Fibroblast of mammary gland (primary cell): Measurements from ENCODE around the gene FYCO1.
A peak's percentile ranks its signal among the peaks of the same experiment; 100 is the strongest.

Experiments used
- DNase-seq: peaks from one replicate; pipeline ENCODE4 v3.0.0-alpha.2; 2010; ENCODE audit warnings: low read depth
- H3K4me3 ChIP-seq: 2 replicates; pipeline ENCODE4 v1.5.1; 2011; ENCODE audit warnings: low read depth, mild to moderate bottlenecking, low read length, moderate library complexity; ENCODE audit not compliant: control insufficient read depth
- TF ChIP-seq, protein P1 (sequence below): conservative IDR thresholded peaks from 2 replicates; pipeline ENCODE4 v1.5.1; 2011; ENCODE audit warnings: low read depth, low read length, inconsistent platforms; ENCODE audit not compliant: control insufficient read depth, insufficient read depth

The FYCO1 gene

DNA sequence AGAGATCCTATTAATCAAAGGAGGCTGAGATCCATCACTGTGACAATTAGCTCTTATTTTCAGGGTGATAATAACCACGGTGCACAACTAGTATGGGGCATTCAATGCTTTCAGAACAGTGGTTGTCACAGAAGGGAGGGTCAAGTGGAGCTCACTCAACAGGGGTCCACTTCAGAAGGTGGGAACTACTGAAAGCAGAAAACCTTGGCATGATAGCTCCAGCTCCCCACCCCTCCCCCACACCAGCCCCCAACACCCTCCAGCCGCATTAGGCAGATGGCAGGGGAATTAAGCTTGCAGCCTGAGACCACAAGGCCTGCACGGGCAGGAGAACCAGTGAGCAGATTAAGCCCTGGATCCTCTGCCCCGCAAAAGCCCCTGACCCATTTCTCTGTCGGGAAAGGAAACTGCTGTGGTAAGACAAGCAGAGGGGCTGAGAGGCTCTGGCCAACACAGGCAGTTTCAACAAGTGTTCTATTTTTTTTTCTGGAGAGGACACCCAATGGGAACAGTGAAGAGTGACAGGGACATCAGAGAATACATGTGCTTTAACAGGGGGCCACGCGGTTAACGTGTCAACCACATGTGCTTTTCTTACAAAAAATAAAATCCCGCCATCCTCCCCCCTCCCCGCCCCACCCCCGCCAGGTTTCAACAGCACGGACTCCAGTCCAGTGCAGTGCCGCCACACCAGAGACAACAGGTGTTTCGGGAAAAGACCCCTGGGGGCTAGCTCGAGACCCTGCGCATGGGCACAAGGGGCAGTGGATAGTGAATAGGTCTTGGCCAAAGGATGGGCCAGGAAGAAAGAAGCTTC, 997 bp downstream of the FYCO1 start:
- TF ChIP-seq, protein P1, sequence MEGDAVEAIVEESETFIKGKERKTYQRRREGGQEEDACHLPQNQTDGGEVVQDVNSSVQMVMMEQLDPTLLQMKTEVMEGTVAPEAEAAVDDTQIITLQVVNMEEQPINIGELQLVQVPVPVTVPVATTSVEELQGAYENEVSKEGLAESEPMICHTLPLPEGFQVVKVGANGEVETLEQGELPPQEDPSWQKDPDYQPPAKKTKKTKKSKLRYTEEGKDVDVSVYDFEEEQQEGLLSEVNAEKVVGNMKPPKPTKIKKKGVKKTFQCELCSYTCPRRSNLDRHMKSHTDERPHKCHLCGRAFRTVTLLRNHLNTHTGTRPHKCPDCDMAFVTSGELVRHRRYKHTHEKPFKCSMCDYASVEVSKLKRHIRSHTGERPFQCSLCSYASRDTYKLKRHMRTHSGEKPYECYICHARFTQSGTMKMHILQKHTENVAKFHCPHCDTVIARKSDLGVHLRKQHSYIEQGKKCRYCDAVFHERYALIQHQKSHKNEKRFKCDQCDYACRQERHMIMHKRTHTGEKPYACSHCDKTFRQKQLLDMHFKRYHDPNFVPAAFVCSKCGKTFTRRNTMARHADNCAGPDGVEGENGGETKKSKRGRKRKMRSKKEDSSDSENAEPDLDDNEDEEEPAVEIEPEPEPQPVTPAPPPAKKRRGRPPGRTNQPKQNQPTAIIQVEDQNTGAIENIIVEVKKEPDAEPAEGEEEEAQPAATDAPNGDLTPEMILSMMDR: no peak
- DNase-seq: no peak
- H3K4me3 ChIP-seq: peak overlapping the region; percentile 85

DNA sequence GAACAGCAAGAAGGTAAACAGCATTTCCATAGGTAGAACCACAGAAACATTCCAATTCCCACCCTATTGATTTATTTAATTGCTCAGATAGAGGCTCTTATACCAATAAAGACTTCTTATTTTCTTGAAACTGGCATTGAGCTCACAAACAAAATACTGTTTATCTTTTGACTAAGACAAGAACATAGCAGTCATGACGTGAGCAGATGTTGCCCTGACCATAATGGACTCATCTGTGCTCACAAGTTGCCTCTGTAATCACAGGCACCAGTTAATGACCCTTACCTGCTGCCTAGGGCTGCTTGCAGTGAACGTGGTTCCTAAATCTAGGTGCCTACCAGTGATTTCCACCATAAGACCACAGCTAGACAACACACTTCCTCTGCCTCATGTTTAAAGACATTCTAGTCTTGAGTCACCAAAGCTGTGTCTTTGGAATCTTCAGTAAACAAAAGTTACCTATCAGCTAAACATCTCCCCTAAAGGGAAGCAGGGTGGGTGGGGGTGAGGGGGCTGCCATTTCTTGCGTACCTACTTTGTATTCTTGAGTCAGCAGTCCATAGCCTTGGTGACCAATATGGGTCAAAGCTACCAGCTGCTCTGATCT, 2.1 kb downstream of the FYCO1 start:
- TF ChIP-seq, protein P1: no peak
- DNase-seq: peak; percentile 73
- no peak overlapping the region for H3K4me3 ChIP-seq

DNA sequence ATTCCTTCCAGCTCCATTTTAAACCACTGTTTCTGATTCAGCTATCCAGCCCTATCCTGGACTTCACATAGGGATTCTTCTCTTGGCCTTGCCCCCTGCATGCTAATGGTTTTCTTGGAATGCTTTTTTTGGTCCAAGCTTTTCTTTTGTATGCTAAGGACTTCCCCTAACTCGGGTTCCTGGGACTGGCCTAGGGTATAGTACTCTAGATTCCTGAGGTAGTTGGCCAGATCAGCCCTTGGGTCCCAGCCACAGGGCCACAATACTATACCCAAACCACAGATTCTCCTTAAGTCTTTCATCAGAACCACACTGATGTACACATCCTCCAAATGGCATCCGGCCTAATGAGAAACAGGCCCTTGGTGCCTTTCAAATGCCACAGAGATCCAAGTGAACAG, 2.8 kb downstream of the FYCO1 start:
- DNase-seq: peak; percentile 96
- no peak overlapping the region for H3K4me3 ChIP-seq
- TF ChIP-seq, protein P1: no peak

DNA sequence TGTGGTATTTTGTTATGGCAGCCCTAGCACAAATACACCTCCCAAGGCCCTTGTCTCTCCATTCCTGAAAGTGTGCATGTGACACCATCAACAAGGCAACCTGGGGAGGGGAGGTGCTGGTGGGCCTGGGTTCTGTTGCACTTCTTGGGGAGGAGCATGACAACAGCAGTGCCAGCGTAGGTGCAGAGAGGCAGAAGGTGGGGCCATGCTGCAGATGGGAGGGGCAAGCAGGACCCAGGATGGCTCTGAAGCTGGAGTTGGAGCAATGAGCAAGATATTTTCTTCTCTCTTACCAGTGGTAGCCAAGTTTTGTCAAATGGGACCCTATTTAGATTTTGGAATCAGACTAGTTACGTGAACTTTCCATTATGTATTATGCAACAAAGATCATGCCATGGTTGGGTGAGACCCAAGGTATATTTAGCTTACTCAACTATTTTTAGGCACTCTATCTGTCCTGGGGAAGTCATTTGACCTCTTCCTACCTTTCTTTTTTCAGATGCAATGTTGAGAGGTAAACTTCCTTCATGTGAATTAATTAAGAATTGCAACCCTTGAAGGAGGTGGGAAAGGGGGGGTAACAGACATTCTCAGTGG, 3.4 kb downstream of the FYCO1 start:
- TF ChIP-seq, protein P1: no peak
- no peak overlapping the region for H3K4me3 ChIP-seq
- no peak for DNase-seq

DNA sequence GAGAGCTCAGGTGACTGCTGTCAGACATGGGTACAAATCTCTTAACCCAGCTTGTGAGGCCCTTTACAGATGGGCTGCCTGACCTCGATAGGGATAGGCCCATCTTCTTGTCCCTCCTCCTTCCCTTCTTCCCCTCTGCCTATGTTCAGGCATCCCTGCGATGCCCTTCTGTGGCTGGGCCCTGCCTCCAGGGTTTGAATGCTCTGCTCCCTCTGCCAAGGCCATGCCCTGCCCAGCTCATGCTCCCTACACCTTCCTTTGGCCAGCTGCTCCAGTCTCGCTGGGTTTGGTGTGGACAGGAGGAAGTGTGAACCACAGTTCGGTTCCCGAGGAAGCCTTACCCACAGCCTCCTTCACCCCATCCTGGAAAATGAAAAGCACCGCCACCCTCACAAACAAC, 4.3 kb downstream of the FYCO1 start:
- DNase-seq: no peak
- TF ChIP-seq, protein P1: no peak
- no peak overlapping the region for H3K4me3 ChIP-seq

DNA sequence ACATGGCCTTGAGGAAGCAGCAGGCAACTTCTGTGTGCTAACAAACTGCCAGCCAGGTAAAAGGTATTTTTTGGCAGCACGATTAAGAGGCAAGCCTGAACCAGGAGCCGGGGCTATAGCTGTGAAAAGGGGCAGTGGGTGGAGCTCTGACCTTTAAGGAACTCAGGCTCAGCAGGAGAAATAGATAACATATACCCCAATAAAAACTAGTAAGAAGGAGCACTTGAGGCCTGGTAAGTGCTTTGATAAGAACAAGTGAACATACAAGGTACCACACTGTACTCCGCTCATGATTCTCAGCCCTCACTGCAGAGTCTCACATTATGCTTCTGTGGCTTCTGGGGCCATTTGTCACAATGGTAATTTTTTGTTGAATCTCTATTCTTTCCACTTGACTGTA, 5.4 kb downstream of the FYCO1 start:
- no peak for DNase-seq
- TF ChIP-seq, protein P1: no peak

More for the DNA sequence above, 5.4 kb downstream of the FYCO1 start:
- no peak overlapping the region for H3K4me3 ChIP-seq
